Measurements from ENCODE around the gene SDK1. TPM values are rescaled to one million over a fixed set of nuclear protein-coding genes. Genes with fewer than 3 reads are reported as not detected.
"Not testable (repeated sequence)": the region's sequence is repeated elsewhere in the genome, so short reads cannot be mapped to it uniquely, and the experiment has no call there.

SDK1 gene
- total and polyA plus RNA-seq, 8 donors, result 1.6 to 11.2 (median 6.6) TPM

DNA sequence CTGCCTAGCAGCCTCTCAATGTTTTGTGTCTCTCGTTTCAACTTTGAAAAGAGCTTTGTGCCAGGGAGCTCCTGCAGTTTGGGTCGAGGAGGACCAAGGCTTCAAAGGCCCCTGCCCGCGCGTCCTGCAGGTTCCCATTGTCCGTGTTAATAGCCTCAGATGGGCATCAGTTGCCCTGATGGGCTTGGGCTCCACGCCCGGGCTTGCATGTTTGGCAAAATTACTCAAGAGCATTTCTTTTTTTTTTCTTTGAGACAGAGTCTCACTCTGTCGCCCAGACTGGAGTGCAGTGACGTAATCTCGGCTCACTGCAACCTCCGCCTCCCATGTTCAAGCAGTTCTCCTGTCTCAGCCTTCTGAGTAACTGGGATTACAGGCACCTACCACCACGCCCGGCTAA lies 636.6 kb downstream of the SDK1 start:
- Histone ChIP-seq H3K9me3 (peaks cover 0 to 13% (median 3%) of the 10 kb centered on the region in 4 donors), H3K4me3 (no peak overlapping the region), H3K36me3 (no peaks in the 10 kb centered on the region), H3K27me3 (no peaks in the 10 kb centered on the region), H3K27ac (no peak overlapping the region), H3K4me1 (no peaks in the 10 kb centered on the region)
- no peak for DNase-seq
- TF ChIP-seq POLR2AphosphoS5 (IDR thresholded peaks at IDR 0.05) (no peak), EP300 (IDR thresholded peaks at IDR 0.05) (no peak), POLR2A (IDR thresholded peaks at IDR 0.05) (no peak)
- TF ChIP-seq, protein P1, sequence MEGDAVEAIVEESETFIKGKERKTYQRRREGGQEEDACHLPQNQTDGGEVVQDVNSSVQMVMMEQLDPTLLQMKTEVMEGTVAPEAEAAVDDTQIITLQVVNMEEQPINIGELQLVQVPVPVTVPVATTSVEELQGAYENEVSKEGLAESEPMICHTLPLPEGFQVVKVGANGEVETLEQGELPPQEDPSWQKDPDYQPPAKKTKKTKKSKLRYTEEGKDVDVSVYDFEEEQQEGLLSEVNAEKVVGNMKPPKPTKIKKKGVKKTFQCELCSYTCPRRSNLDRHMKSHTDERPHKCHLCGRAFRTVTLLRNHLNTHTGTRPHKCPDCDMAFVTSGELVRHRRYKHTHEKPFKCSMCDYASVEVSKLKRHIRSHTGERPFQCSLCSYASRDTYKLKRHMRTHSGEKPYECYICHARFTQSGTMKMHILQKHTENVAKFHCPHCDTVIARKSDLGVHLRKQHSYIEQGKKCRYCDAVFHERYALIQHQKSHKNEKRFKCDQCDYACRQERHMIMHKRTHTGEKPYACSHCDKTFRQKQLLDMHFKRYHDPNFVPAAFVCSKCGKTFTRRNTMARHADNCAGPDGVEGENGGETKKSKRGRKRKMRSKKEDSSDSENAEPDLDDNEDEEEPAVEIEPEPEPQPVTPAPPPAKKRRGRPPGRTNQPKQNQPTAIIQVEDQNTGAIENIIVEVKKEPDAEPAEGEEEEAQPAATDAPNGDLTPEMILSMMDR (IDR thresholded peaks at IDR 0.05), result no peak
- intact Hi-C loops (cut with DNase I; ENCODE audit: low total_unique reads), result no loop called here
- WGBS, 5 donors, result 92 to 95% (median 94%) methylated on average over 14 of the region's 14 CpGs

DNA sequence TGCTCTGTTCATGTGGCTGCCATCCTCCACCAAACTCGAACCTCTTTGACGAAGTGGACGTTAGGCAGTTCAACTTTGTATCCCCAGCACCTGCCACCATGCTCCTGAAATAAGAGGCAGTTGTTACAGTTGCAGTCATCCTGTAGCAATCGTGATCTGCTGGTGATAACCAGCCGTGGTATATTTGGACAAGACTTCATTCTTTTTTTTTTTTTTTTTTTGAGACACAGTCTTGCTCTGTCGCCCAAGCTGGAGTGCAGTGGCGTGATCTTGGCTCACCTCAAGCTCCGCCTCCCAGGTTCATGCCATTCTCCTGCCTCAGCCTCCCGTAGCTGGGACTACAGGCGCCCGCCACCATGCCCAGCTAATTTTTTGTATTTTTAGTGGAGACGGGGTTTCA lies 640.7 kb downstream of the SDK1 start:
- H3K4me1 ChIP-seq; H3K27me3 ChIP-seq; DNase-seq; H3K4me3 ChIP-seq; intact Hi-C loops (cut with DNase I; ENCODE audit: low total_unique reads); H3K36me3 ChIP-seq; H3K27ac ChIP-seq: not testable (repeated sequence)
- H3K9me3 ChIP-seq, result peaks cover 0 to 13% (median 9%) of the 10 kb centered on the region in 4 donors
- WGBS, 5 donors, result 83 to 87% (median 84%) methylated on average over 12 of the region's 12 CpGs

DNA sequence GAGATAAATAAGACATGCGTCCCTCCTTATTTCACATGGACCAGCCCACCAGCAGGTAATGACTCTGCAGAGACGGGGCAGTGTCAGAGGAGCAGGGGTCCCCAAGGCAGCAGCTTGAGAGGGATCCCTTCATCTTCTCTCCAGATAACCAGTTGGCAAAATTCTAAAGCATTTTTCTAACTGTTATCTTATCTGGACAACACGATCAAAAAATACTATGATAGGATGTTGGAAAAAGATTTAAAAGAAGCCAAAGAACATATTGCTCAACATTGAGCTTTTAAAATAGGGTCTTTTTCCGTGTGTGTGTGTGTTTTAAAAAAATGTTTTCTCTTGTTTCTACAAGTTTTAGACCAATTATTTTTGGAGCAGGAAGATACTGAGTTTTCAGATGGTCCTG lies 641.2 kb downstream of the SDK1 start:
- Histone ChIP-seq H3K4me3 (no peak overlapping the region), H3K9me3 (peaks cover 0 to 13% (median 9%) of the 10 kb centered on the region in 4 donors), H3K36me3 (no peaks in the 10 kb centered on the region), H3K27me3 (no peaks in the 10 kb centered on the region), H3K4me1 (no peaks in the 10 kb centered on the region), H3K27ac (no peak overlapping the region)
- TF ChIP-seq POLR2A (IDR thresholded peaks at IDR 0.05) (no peak), POLR2AphosphoS5 (IDR thresholded peaks at IDR 0.05) (no peak), EP300 (IDR thresholded peaks at IDR 0.05) (no peak)
- TF ChIP-seq, protein P1 (IDR thresholded peaks at IDR 0.05), result no peak
- WGBS, 5 donors, result 53 to 68% (median 61%) methylated on average over 4 of the region's 4 CpGs
- intact Hi-C loops (cut with DNase I; ENCODE audit: low total_unique reads), result no loop called here
- no peak for DNase-seq

DNA sequence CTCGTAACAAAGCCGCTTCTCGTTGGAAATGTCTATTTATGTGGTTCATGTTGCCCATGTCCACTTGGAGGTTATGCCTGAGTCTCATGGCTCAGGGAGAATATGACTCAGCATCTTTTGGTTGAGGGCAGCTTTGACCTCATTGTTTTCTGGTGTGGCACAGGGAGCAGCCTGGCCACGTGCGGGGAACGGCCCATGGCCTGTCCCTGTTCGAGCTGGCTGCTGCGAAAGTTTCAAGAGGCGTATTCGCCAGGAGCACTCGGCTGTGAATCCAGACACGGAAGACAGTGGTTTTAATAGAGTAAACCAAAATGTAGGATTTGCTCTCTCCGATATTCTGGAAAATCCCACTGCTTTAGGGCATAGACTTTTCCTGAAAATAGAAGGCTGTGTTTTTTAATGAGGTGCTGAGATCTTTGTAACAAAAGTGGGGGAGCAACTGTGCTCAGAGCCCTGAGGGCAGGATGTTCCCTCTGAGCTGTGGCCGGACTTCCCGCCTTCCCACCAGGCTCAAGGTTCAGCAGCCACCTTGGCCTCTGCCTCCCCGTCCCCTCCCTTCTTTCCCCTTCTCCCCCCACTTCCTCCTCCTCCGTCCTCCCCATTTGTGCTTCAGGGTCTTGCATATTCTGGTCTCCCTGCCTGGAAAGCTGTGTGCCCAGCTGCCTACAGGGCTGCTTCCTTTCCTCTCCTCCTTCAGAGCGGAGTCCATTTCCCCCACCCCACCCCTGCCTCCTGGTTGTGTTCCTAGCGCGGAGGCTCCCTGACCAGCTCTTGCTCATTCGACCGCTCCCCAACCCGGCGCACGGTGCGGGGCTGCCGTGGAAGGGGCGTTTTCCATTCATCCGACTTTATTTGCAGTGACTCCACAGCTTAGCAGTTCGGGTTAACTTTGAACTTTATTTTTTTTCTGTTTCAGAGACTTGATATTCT lies 642.0 kb downstream of the SDK1 start:
- Histone ChIP-seq H3K9me3 (peaks cover 0 to 13% (median 9%) of the 10 kb centered on the region in 4 donors), H3K27ac (no peak overlapping the region), H3K4me1 (no peaks in the 10 kb centered on the region), H3K36me3 (no peaks in the 10 kb centered on the region), H3K4me3 (no peak overlapping the region), H3K27me3 (no peaks in the 10 kb centered on the region)
- 66 to 77% (median 70%) methylated on average over 29 to 30 of the region's 30 CpGs for WGBS, 5 donors
- intact Hi-C loops (cut with DNase I; ENCODE audit: low total_unique reads), result no loop called here
- peak in 1 of 2 donors; percentile 52 for DNase-seq
- no peak for TF ChIP-seq POLR2AphosphoS5 (IDR thresholded peaks at IDR 0.05)
- no peak for TF ChIP-seq EP300 (IDR thresholded peaks at IDR 0.05)
- TF ChIP-seq POLR2A (IDR thresholded peaks at IDR 0.05), result no peak
- TF ChIP-seq, protein P1 (IDR thresholded peaks at IDR 0.05), result no peak
